GM12873 (cell line): ENCODE results near the gene DYSF.

Source experiments
- CTCF ChIP-seq: IDR thresholded peaks from 2 replicates; pipeline ENCODE4 v1.5.1; 2012; ENCODE audit warnings: low read depth, mild to moderate bottlenecking, moderate library complexity, low read length, control low read depth; ENCODE audit not compliant: insufficient read depth; ENCODE audit errors: missing control alignments

The DYSF gene

GRCh38 chr2:71629771-71630453 is 176.6 kb downstream of the DYSF start:
- no peak for TF ChIP-seq CTCF

GRCh38 chr2:71630454-71631328 is 177.3 kb downstream of the DYSF start:
- no peak for TF ChIP-seq CTCF

- TF ChIP-seq CTCF: no peak
Measured at GRCh38 chr2:71631411-71631931, 178.1 kb downstream of the DYSF start.

- no peak for TF ChIP-seq CTCF
Measured at GRCh38 chr2:71633086-71633485, 179.7 kb downstream of the DYSF start.

GRCh38 chr2:71634567-71634966 is 181.2 kb downstream of the DYSF start:
- no peak for TF ChIP-seq CTCF

GRCh38 chr2:71635798-71636197 is 182.4 kb downstream of the DYSF start:
- no peak for TF ChIP-seq CTCF

- TF ChIP-seq CTCF: no peak
Measured at GRCh38 chr2:71637168-71637567, 183.8 kb downstream of the DYSF start.
